COR-L47 (cell line): ENCODE measurements around the gene MYH16.
"Not testable (repeated sequence)": the region's sequence is repeated elsewhere in the genome, so short reads cannot be mapped to it uniquely, and the experiment has no call there.

Source experiments
- DNase-seq: peaks from one replicate; lab custom pipeline; 2025; lab: John Stamatoyannopoulos, UW

Gene MYH16

DNA sequence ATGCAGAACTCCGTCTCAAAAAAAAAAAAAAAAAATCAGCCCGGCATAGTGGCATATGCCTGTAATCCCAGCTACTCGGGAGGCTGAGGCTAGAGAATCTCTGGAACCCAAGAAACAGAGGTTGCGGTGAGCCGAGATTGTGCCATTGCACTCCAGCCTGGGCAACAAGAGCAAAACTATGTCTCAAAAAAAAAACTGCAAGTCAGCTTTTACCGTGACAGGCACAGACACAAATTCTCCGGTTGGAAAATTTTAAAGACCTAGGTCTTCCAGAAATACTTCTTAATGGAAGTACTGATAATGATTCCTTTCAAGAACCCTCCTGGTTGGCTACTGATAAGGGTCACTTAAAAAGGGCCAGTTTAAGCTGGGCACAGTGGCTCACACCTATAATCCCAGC lies 82.5 kb downstream of the MYH16 start:
- no peak for DNase-seq

DNA sequence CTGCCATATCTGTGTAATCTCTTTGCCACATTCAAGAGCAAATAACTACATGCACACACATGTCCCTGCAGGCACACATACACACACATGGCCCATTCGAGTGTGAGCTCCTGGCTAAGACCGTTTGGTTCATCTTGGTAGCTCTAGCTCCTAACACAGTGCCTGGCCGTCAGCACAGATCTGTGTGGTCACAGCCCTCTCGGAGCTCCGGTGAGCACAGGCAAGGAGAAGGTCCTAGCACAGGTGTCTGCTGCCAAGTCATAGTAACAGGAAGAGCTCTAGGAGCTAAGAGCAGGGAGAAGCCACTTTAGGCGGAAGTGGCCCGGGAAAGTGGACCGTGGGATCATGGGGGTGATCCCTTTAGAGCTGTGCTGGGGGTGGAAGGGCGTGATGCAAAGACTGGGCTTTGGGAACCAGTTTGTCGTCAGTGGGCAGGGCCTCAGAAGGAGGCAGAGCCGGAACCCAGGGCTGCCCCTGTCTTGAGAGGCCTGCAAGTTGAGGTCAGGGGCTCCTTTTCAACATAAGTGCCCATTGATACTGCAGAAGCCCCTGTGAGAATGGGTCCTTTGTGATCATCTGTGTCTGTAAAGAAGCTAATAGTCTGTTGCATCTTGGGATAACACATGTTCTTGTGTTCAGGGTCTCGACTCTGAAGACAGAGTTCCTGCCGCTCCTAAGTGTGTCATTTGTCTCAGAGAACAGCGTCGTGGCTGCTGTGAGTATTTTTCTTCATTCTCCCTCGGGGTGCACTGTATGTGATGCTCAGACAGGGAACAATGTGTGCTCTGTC lies 85.3 kb downstream of the MYH16 start:
- DNase-seq = no peak

DNA sequence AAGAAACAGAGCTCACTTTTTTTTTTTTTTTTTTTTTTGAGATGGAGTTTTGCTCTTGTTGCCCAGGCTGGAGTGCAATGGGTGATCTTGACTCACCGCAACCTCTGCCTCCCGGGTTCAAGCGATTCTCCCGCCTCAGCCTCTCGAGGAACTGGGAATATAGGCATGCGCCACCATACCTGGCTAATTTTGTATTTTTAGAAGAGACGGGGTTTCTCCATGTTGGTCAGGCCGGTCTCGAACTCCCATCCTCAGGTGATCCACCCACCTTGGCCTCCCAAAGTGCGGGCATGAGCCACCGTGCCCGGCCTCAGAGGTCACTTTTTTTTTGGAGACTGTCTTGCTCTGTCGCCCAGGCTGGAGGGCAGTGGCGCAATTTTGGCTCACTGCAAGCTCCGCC lies 85.9 kb downstream of the MYH16 start:
- not testable (repeated sequence) for DNase-seq

DNA sequence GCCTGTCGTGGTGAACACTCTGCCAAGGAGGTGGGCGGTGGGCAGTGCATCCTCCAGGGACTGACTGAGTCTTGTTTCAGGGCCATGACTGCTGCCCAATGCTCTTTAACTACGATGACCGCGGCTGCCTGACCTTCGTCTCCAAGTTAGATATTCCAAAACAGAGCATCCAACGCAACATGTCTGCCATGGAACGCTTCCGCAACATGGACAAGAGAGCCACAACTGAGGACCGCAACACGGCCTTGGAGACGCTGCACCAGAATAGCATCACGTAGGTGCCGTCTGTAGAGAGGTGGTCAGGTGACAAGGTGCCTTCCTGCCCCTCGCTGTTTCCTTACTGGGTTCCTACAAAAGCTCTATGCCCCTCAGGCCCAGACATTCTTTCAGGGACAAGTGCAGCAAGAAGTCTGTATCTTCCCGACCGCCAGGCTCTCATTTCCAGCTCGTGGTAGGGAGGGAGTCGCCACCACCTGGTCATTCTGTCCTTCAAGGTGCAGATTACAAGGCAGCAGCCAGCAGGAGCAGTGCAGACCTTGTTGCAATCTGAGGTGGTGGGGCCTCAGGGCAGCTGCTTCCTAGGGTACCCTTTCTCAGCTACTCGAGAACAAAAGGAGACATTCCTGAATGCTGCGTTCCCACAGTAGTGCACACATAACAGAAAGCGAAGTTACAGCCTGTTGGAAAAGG lies 87.0 kb downstream of the MYH16 start:
- DNase-seq = no peak
